CD4-positive, CD25-positive, alpha-beta regulatory T cell (primary cell): Measurements from ENCODE around the gene ATG13. TPM values are rescaled to one million over a fixed set of nuclear protein-coding genes. Genes with fewer than 3 reads are reported as not detected.

ENCODE experiments used
- ATAC-seq, 2 donors: fragments of 150-1000 bp; cut with Tn5 transposase; one replicate each; pipeline ENCODE4 v1.10.0; 2021; ENCODE audit warnings: low read depth in 2 of 2, moderate number of reproducible peaks in 2 of 2, moderate library complexity in 1 of 2
- DNase-seq, 3 donors: peaks; one replicate each; pipeline versions ENCODE4 v3.0.0 to v3.0.0-alpha.2; 2012 to 2022; ENCODE audit warnings: mixed read lengths in 1 of 3
- H3K27ac ChIP-seq: one replicate; pipeline ENCODE4 v1.7.0; 2013; ENCODE audit warnings: mild to moderate bottlenecking, low read length; ENCODE audit not compliant: insufficient read depth, poor library complexity, severe bottlenecking
- H3K27me3 ChIP-seq: one replicate; pipeline ENCODE4 v1.7.0; 2013; ENCODE audit warnings: low read length; ENCODE audit not compliant: control insufficient read depth, insufficient read depth
- H3K36me3 ChIP-seq: one replicate; pipeline ENCODE4 v1.7.0; 2013; ENCODE audit warnings: mild to moderate bottlenecking, low read length, moderate library complexity; ENCODE audit not compliant: control insufficient read depth, insufficient read depth
- H3K4me1 ChIP-seq: 2 replicates; pipeline ENCODE4 v1.7.0; 2013; ENCODE audit warnings: mild to moderate bottlenecking, low read length; ENCODE audit not compliant: insufficient read depth, control insufficient read depth, poor library complexity, severe bottlenecking
- H3K4me3 ChIP-seq: one replicate; pipeline ENCODE4 v1.7.0; 2013; ENCODE audit warnings: low read depth, mild to moderate bottlenecking, low read length, moderate library complexity
- H3K9me3 ChIP-seq, 2 experiments: 1 replicate in 1 of 2; 2 replicates in 1 of 2; pipeline ENCODE4 v1.7.0; 2013; ENCODE audit warnings: low read length in 2 of 2, mild to moderate bottlenecking in 1 of 2, moderate library complexity in 1 of 2; ENCODE audit not compliant: control insufficient read depth in 2 of 2
- H3K27ac Mint-ChIP-seq, 3 donors: one replicate each; pipeline ENCODE4 v1.8.0; 2020 to 2022; ENCODE audit warnings: mild to moderate bottlenecking in 3 of 3, mixed read lengths in 3 of 3, moderate library complexity in 2 of 3
- H3K27me3 Mint-ChIP-seq: one replicate; pipeline ENCODE4 v1.8.0; 2022; ENCODE audit warnings: mild to moderate bottlenecking, mixed read lengths
- H3K36me3 Mint-ChIP-seq: one replicate; pipeline ENCODE4 v1.8.0; 2020; ENCODE audit warnings: mixed read lengths
- H3K4me1 Mint-ChIP-seq, 4 donors: one replicate each; pipeline ENCODE4 v1.8.0; 2020 to 2022; ENCODE audit warnings: mixed read lengths in 4 of 4, mild to moderate bottlenecking in 1 of 4
- H3K4me3 Mint-ChIP-seq, 4 donors: one replicate each; pipeline ENCODE4 v1.8.0; 2020 to 2022; ENCODE audit warnings: mild to moderate bottlenecking in 4 of 4, mixed read lengths in 4 of 4, moderate library complexity in 3 of 4
- H3K9me3 Mint-ChIP-seq, 7 donors: one replicate each; pipeline ENCODE4 v1.8.0; 2020 to 2022; ENCODE audit warnings: mixed read lengths in 7 of 7, mild to moderate bottlenecking in 3 of 7, moderate library complexity in 2 of 7
- polyA plus RNA-seq, 4 donors: library from polyadenylated mRNA; unstranded; fragments of 300-500 nt; fragmentation: Illumina TruSeq; gene quantifications; one replicate each; pipeline ENCODE4 v1.2.3, GENCODE V29; 2021
- total RNA-seq: library from RNA; stranded (reverse); gene quantifications from one replicate; pipeline ENCODE4 v1.2.3, GENCODE V29; 2022

The ATG13 gene
- total and polyA plus RNA-seq, 5 donors from 2014 or later: 69.0 to 135 (median 77.1) TPM

GRCh38 chr11:46655631-46656030 is 38.3 kb downstream of the ATG13 start:
- no peaks in the 10 kb centered on the region for H3K27me3 Mint-ChIP-seq
- no peak overlapping the region for H3K27ac ChIP-seq
- ATAC-seq (no peak), DNase-seq (no peak)
- no peaks in the 10 kb centered on the region for H3K27me3 ChIP-seq
- H3K4me1 Mint-ChIP-seq: peaks cover 0 to 6% (median under 1%) of the 10 kb centered on the region in 4 donors
- no peak overlapping the region for H3K4me3 ChIP-seq
- H3K36me3 Mint-ChIP-seq: peaks cover 46% of the 10 kb centered on the region
- no peaks in the 10 kb centered on the region for H3K9me3 Mint-ChIP-seq
- peak overlapping the region in 1 of 3 donors; percentile 43 for H3K27ac Mint-ChIP-seq
- peaks cover 85% of the 10 kb centered on the region for H3K36me3 ChIP-seq
- no peaks in the 10 kb centered on the region for H3K4me1 ChIP-seq
- H3K4me3 Mint-ChIP-seq: no peak overlapping the region
- H3K9me3 ChIP-seq: no peaks in the 10 kb centered on the region

DNA sequence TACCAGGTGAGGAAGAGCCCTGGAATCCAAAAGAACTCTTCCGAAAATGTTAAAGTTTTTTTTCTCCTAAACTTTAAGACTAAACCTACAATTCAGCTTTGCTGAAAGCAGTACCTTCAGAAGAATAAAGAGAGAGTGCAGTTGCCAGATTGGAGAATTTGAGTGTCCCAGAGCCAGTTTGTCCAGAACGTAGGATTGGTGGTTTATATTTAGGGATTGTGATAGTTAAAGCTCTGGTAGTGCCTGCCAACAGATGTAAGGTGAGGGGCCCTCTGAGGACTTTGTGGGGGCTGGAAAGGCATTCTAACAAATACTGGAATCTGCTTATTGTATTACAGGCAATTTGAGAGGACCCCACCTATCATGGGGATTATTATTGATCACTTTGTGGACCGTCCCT is 39.8 kb downstream of the ATG13 start:
- no peaks in the 10 kb centered on the region for H3K27me3 ChIP-seq
- peak overlapping the region in 1 of 3 donors; percentile 34 for H3K27ac Mint-ChIP-seq
- H3K9me3 ChIP-seq: no peaks in the 10 kb centered on the region
- H3K36me3 ChIP-seq: peaks cover 76% of the 10 kb centered on the region
- DNase-seq: no peak
- H3K4me3 ChIP-seq: no peak overlapping the region
- no peak overlapping the region for H3K27ac ChIP-seq
- no peaks in the 10 kb centered on the region for H3K9me3 Mint-ChIP-seq
- no peak overlapping the region for H3K4me3 Mint-ChIP-seq
- H3K27me3 Mint-ChIP-seq: no peaks in the 10 kb centered on the region
- no peaks in the 10 kb centered on the region for H3K4me1 ChIP-seq
- H3K4me1 Mint-ChIP-seq: peaks cover 0 to 2% (median 0%) of the 10 kb centered on the region in 4 donors
- ATAC-seq: no peak
- H3K36me3 Mint-ChIP-seq: peaks cover 38% of the 10 kb centered on the region

- ATAC-seq: no peak
- no peaks in the 10 kb centered on the region for H3K27me3 ChIP-seq
- H3K4me1 ChIP-seq: no peaks in the 10 kb centered on the region
- no peaks in the 10 kb centered on the region for H3K27me3 Mint-ChIP-seq
- peaks cover 0 to 2% (median 0%) of the 10 kb centered on the region in 4 donors for H3K4me1 Mint-ChIP-seq
- H3K27ac Mint-ChIP-seq: no peak overlapping the region
- H3K4me3 Mint-ChIP-seq: no peak overlapping the region
- no peak overlapping the region for H3K27ac ChIP-seq
- no peak for DNase-seq
- no peaks in the 10 kb centered on the region for H3K9me3 Mint-ChIP-seq
- H3K36me3 ChIP-seq: peaks cover 74% of the 10 kb centered on the region
- no peak overlapping the region for H3K4me3 ChIP-seq
- peaks cover 44% of the 10 kb centered on the region for H3K36me3 Mint-ChIP-seq
- no peaks in the 10 kb centered on the region for H3K9me3 ChIP-seq
Observed at GRCh38 chr11:46658259-46658658, 40.9 kb downstream of the ATG13 start.

DNA sequence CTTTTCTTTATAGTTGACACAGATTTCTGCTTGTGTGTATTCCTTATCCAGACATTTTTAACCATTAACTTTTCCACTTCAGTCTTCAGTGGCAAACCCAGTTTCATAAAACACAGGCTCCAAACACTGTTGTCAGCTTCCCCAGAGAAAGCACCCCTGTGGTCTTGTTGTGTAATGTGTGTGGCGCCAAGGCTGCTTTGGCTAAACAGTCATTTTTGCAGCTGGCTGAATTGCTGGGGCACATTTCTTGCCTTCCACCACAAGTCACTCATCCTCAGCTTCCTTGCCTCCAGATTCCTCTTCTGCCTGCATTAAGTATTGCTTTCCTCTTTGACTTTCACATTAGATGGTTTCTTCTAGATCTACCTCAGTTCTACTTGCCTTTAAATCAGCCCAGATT is 42.6 kb downstream of the ATG13 start:
- Histone ChIP-seq H3K27ac (no peak overlapping the region), H3K4me3 (no peak overlapping the region), H3K36me3 (peaks cover 78% of the 10 kb centered on the region), H3K9me3 (no peaks in the 10 kb centered on the region), H3K27me3 (no peaks in the 10 kb centered on the region), H3K4me1 (no peaks in the 10 kb centered on the region)
- peak overlapping the region in 1 of 4 donors; percentile 0 for H3K4me3 Mint-ChIP-seq
- no peaks in the 10 kb centered on the region for H3K27me3 Mint-ChIP-seq
- H3K4me1 Mint-ChIP-seq: peaks cover 0 to 2% (median 0%) of the 10 kb centered on the region in 4 donors
- no peaks in the 10 kb centered on the region for H3K9me3 Mint-ChIP-seq
- H3K36me3 Mint-ChIP-seq: peaks cover 54% of the 10 kb centered on the region
- peak overlapping the region in 1 of 3 donors; percentile 25 for H3K27ac Mint-ChIP-seq
- no peak for DNase-seq
- ATAC-seq: no peak

- Histone ChIP-seq H3K36me3 (peaks cover 83% of the 10 kb centered on the region), H3K27ac (no peak overlapping the region), H3K27me3 (no peaks in the 10 kb centered on the region), H3K4me1 (no peaks in the 10 kb centered on the region), H3K4me3 (no peak overlapping the region), H3K9me3 (no peaks in the 10 kb centered on the region)
- ATAC-seq: no peak
- no peak for DNase-seq
- Mint-ChIP-seq H3K4me3 (no peak overlapping the region), H3K9me3 (no peaks in the 10 kb centered on the region), H3K4me1 (peaks cover 0 to 2% (median 0%) of the 10 kb centered on the region in 4 donors), H3K36me3 (peaks cover 54% of the 10 kb centered on the region), H3K27me3 (no peaks in the 10 kb centered on the region), H3K27ac (peak overlapping the region in 1 of 3 donors; percentile 41)
Observed at GRCh38 chr11:46661836-46662235, 44.5 kb downstream of the ATG13 start.

DNA sequence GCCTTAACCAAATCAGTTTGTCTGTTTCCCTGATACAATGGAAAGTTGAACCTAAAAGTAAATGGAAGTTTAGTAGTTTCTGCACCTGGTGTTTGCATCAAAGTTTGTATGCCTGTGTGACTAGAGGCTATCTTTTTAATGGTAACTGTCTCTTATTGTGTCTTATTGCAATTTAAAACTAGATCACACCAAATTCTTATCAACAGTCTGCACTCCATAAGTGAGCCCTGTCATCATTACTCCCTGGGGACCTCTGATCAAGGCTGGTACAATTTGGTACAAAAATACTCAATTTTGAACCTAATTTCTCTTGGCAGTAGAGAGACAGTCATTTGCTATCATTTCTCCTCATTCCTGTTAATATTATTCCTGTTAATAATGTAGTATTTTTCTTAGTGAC is 45.0 kb downstream of the ATG13 start:
- Histone ChIP-seq H3K27me3 (no peaks in the 10 kb centered on the region), H3K36me3 (peaks cover 83% of the 10 kb centered on the region), H3K4me3 (no peak overlapping the region), H3K27ac (no peak overlapping the region), H3K4me1 (no peaks in the 10 kb centered on the region), H3K9me3 (no peaks in the 10 kb centered on the region)
- Mint-ChIP-seq H3K27me3 (no peaks in the 10 kb centered on the region), H3K4me1 (peaks cover 0 to 2% (median 0%) of the 10 kb centered on the region in 4 donors), H3K4me3 (no peak overlapping the region), H3K27ac (peak overlapping the region in 1 of 3 donors; percentile 41), H3K9me3 (no peaks in the 10 kb centered on the region), H3K36me3 (peaks cover 52% of the 10 kb centered on the region)
- ATAC-seq: no peak
- DNase-seq: no peak

DNA sequence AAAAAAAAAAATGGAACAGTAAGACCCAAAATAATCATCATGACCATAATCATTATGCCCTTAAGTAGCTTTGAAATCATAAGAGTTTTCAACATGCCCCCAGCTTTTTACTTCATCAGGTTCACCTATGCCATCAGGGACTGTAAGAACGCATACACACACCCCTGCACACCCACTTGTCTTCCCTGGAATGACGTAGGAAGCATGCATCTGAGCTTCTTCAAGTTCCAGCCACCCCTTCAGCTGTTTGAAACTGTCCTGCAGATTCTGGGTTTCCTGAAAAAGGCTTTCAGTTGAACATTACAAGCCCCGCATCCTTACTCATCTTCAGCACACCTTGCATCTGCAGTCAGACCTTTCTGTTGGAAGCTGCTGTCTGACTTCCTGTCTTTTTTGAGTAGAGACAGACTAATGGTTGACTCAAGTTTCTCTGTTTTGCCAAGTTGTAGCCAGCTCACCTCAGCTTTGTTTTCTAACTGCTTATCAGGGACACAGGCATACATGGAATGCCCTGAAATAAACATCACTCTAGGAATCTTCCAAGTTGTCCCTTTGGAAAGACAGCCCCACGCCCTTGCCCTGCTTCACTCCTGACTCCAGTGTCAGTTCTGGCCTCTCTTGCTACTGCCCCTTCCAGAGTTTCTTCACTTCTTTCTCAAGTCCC is 46.1 kb downstream of the ATG13 start:
- Histone ChIP-seq H3K4me1 (no peaks in the 10 kb centered on the region), H3K36me3 (peaks cover 83% of the 10 kb centered on the region), H3K4me3 (no peak overlapping the region), H3K9me3 (no peaks in the 10 kb centered on the region), H3K27me3 (no peaks in the 10 kb centered on the region), H3K27ac (no peak overlapping the region)
- ATAC-seq (no peak), DNase-seq (no peak)
- H3K4me3 Mint-ChIP-seq: no peak overlapping the region
- H3K36me3 Mint-ChIP-seq: peaks cover 54% of the 10 kb centered on the region
- H3K9me3 Mint-ChIP-seq: no peaks in the 10 kb centered on the region
- H3K4me1 Mint-ChIP-seq: peaks cover 0 to 2% (median 0%) of the 10 kb centered on the region in 4 donors
- H3K27me3 Mint-ChIP-seq: no peaks in the 10 kb centered on the region
- H3K27ac Mint-ChIP-seq: no peak overlapping the region

DNA sequence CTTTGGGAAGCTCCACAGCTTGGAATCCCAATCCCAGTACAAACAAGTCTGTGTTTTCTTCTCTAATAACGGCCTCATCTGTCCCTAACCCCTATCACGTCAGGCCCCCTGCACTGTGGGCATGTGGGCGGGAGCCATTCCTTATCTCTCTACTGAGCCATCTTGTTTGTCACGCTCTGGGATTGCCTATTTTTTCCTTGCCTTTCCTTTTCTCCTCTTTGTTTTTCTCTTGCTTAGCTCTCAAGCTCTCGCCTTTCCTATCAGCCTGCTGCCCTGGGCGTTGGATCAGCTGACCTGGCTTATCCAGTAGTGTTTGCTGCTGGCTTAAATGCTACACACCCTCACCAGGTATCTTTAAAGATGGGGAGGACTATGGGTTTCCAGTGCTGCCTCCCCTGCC is 47.3 kb downstream of the ATG13 start:
- no peaks in the 10 kb centered on the region for H3K9me3 ChIP-seq
- Mint-ChIP-seq H3K27me3 (no peaks in the 10 kb centered on the region), H3K9me3 (no peaks in the 10 kb centered on the region), H3K36me3 (peaks cover 57% of the 10 kb centered on the region), H3K27ac (peak overlapping the region in 2 of 3 donors; percentile 63 to 76), H3K4me3 (no peak overlapping the region), H3K4me1 (peaks cover 0 to 9% (median 5%) of the 10 kb centered on the region in 4 donors)
- peaks cover 1% of the 10 kb centered on the region for H3K4me1 ChIP-seq
- no peak overlapping the region for H3K4me3 ChIP-seq
- no peak overlapping the region for H3K27ac ChIP-seq
- DNase-seq: no peak
- no peak for ATAC-seq
- peaks cover 84% of the 10 kb centered on the region for H3K36me3 ChIP-seq
- H3K27me3 ChIP-seq: no peaks in the 10 kb centered on the region
